Measurements from ENCODE around the gene TRIM9.

GRCh38 chr14:51089278-51089677, 5.6 kb downstream of the TRIM9 start:
- TF ChIP-seq POLR2A (IDR thresholded peaks at IDR 0.05) = no peak
- TF ChIP-seq CTCF (IDR thresholded peaks at IDR 0.05) = no peak

Data from ovary (tissue), 3 donors.